ENCODE data around the gene PIEZO2.

DNA sequence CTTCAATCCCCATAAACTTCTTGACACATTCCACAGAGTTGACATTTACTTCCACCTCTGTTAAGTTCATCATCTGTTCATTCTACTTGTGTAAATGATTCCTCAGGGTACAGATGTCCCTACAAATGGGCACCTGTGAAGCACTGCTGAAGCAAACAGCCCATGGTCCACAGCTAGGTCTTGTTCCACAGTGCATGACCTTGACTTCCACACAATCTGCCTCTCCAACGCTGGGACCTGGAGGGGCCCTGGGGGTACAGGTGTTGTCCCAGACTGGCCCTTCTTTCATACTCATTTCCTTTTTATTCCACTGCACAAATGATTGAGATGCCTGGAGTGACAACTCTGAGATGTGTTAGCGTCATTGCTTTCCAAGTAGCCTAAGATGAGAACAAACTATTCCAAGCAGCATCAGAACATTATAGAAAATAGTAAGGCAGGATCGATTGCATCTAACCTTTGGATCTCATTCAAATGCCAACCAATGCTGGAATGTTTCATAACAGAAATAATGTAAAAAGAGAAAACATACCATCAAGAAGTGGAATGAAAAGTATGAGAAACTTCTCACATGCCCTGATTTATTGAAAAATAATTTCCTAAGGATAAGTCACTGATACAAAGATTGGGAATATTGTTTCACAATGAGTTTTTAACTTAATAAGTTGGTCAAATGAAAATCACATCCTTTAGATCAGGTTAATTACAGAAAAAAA is 31.2 kb downstream of the PIEZO2 start:
- TF ChIP-seq EZH2 (IDR thresholded peaks at IDR 0.05) (no peak), POLR2AphosphoS5 (IDR thresholded peaks at IDR 0.05; ENCODE audit: borderline replicate concordance, low read depth, low read length) (no peak), FOXP2 (optimal IDR thresholded peaks at IDR 0.05; ENCODE audit: control extremely low read depth, extremely low read length, insufficient read depth) (no peak)

Data from SK-N-MC (cell line).